HG02610 (cell line): ENCODE data around the gene UBE2K.
A peak's percentile ranks its signal among the peaks of the same experiment; 100 is the strongest.
"Not testable (repeated sequence)": the region's sequence is repeated elsewhere in the genome, so short reads cannot be mapped to it uniquely, and the experiment has no call there.

Source experiments
- ATAC-seq: cut with Tn5 transposase; IDR thresholded peaks from one replicate; pipeline ENCODE4 v1.9.1; 2021; ENCODE audit warnings: mild to moderate bottlenecking, moderate library complexity; ENCODE audit not compliant: unreplicated experiment

Gene UBE2K, protein sequence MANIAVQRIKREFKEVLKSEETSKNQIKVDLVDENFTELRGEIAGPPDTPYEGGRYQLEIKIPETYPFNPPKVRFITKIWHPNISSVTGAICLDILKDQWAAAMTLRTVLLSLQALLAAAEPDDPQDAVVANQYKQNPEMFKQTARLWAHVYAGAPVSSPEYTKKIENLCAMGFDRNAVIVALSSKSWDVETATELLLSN

DNA sequence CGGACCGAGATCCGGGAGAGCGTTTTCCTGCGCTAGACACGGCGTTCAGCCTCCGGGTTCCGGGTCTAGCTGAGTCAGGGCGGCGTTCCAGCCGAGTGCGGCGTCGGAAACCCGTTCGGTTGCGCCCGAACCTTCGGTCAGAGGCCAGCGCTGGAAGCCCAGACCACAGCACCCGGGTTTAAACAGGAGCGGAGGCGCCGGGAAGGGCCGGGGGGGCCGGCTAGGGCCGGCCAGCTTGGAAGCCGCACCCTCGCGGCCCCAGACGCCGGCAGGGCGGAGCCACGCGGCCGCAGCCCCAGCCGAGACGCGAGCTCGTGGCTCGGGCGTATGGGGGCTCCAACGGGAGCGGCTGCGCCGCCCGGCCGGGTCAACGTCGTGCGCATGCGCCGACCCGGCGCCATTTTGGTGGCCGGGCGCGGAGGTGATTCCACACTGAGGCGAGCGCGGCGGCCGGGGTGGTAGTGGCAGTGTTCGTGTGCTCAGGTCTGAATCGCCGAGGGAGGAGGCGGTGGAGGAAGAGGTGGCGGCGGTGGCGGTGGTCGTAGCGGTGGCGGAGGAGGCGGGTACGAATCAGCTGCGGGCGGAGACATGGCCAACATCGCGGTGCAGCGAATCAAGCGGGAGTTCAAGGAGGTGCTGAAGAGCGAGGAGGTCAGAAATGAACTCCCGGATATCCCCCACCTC lies at the start of gene UBE2K:
Gene UBE2K (plus strand): TSS at position 397 of the 684 bp plus-strand sequence. CDS start 192 bp downstream, at position 589.
- ATAC-seq: peak; percentile 95

DNA sequence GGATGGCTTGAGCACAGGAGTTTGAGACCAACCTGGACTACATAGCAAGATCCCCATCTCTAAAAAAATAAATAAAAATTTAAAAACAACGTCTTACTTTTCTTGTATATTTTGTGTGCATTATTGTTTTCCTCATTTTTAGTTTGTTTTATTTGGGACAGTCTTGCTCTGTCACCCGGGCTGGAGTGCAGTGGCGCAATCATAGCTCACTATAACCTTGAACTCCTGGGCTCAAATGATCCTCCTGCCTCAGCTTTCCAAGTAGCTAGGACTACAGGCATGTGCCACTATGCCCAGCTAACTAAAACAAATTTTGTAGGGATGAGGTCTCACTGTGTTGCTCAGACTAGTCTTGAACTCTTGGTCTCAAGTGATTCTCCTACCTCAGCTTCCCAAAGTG lies 49.7 kb upstream of the UBE2K start:
- no peak for ATAC-seq

DNA sequence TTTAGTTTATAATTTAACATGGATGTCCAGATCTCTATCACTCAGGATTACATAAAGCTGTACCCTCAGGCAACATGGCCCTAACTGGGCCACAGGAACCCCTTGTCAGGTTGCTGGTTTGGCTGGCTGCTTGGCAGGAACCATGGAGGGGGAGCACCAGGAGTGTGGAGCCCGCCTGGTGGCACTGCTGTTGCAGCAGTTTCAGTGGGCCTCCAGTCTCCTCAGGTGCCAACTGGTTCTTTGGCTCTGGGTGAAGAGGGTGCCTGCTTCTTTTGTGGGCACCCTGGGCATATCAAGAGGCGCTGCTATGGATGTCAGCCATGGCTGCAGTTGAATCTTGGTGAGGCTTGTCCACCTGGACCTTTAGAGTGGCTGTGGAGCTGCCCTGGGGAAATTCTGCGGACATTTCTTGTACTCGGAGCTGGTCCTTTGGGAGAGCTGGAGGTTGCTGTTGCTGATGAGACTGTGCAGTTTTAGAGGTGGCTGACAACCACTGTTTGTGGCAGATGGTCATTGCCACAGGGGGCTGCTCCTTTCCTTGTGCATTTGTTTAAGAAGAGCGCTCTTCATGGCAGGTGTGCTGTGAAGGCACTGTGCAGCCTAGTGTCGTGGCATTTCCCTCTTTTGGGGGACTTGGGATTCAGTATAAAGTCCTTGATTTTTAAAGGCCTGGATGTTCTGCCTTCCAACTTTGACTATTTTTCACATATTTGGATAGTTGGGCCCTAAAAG lies 48.9 kb upstream of the UBE2K start:
- ATAC-seq: no peak

DNA sequence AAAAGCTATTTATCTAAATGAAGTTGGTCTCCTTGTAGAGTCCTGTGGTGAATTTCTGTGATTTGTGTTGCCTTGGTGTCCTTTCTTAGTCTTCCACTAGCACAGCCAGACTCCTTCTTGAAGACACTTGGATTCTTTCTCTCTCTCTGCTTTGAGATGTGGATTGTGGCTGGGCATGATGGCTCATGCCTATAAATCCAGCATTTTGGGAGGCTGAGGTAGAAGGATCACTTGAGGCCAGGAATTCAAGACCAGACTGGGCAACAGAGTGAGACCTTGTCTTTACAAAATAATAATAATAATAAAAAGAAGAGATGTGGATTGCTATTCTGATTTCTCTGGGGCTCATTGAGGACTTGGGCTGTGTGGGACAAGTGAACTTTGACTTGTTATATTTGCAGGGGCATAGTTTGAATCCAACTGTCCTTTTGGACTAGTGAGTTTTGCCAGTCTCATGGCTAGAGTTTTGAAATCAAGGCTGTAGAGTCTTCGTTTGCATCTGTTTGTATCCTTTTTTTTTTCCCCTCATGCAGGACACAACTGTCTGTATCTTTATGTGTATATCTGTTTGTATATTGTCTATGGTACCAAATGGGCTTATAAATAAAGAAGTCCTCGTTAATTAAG lies 48.2 kb upstream of the UBE2K start:
- ATAC-seq: no peak

DNA sequence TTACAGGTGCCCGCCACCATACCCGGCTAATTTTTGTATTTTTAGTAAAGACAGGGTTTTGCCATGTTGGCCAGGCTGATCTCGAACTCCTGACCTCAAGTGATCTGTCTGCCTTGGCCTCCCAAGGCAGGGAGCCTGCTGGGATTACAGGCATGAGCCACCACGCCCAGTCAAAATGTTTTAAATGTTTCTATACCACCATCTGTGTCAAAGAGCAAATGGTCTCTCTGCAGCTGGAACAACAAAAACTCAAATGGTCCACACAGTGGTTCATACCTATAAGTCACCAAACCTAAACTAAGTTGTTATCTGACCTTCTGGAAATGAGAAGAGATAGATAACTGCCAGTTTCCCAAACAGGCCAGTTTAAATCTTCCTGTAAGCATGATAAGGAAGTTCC lies 46.4 kb upstream of the UBE2K start:
- not testable (repeated sequence) for ATAC-seq

DNA sequence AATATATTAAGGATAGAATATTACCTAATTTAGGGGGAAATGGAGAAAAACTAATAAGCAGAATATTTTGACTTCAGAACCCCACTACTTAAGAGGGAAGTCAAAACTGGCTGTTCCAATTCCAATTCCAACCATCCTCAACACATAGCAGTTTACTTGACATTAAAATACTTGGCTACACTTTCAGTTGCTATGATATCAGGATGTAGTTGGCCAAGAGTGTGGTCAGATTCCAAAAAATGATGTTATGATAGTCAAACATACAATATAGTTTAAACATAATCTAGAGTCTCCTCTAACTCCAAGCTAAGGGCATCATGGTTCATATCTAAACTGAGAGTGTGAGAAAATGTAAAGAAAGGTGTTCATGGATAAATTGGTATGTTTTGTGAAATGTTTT lies 42.7 kb upstream of the UBE2K start:
- no peak for ATAC-seq

DNA sequence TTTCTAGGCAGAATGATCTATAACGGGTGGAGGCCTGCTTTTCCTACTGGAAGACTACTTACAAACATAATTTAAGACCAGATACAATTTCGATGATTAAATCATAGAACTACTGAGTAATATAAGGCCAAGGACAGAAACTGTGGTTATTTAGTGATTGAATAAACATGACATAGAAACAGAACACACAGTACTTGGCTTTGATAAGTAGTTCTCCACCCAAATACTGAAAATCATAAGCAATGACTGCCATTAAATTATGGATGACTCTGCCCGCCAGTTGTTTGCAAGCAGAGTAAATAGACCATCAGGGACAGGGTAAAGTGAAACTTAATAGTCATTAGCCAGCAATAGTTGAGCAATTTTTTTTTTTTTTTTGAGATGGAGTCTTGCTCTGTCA lies 42.1 kb upstream of the UBE2K start:
- peak; percentile 63 for ATAC-seq

DNA sequence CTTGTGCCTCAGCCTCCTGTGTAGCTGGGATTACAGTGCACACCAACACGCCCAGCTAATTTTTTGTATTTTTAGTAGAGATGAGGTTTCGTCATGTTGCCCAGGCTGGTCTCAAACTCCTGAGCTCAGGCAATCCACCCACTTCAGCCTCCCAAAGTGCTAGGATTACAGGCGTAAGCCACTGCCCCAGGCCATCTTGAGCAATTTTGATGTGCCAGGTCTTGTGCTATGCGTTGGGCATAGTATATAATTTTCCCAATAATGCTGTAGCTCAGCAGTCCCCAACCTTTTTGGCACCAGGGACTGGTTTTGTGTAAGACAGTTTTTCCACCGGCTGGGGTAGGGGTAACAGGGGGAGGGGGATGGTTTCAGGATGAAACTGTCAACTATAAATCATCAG lies 41.3 kb upstream of the UBE2K start:
- ATAC-seq: not testable (repeated sequence)

DNA sequence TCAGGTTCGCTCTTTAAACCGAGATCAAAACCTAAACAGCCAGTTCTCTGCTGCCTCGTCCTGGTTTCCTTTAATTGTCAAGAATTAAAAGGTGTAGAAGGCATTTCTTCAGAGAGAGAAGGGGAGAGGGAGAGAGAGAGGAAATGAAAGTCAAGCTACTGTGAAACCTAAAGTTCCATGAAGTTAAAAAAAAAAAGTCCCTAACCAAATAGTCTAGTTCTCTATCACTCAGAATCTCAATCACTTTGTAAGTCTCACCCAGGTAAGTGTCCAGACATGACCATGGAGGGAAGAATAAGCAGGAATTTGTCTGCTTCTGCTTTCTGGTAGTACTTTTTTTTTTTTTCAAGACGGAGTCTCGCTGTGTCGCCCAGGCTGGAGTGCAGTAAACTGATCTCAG lies 40.5 kb upstream of the UBE2K start:
- ATAC-seq: peak; percentile 83

DNA sequence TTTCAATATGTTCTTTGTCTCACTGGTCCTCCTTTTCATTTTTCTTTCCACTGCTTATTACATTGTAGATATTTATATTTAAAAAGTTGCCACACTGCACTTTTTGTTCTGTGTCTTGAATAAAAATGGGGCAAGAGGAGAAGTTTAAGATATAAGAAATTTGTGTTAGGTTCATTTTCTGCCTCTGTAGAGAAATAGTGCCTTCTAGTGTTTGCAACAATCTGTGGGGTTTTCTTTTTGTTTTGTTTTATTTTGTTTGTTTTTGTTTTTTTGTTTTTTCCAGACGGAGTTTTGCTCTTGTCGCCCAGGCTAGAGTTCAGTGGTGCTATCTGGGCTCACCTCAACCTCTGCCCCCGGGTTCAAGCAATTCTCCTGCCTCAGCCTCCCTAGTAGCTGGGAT lies 39.2 kb upstream of the UBE2K start:
- no peak for ATAC-seq

DNA sequence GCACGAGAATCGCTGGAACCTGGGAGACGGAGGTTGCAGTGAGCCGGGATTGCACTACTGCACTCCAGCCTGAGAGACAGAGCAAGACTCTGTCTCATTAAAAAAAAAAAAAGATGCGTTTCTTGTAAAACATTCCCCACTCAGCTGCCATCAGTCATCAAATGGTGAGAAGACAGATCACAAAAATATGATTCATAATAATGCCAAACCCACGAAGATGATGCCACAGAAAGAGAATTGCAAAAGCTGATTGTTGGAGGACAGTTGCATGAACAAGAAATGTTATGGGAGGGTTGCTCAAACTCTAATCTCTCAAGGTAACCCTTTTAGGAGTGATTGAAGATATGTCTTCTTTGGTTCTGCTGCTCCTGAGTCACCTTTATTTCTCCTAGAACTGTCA lies 37.9 kb upstream of the UBE2K start:
- no peak for ATAC-seq

DNA sequence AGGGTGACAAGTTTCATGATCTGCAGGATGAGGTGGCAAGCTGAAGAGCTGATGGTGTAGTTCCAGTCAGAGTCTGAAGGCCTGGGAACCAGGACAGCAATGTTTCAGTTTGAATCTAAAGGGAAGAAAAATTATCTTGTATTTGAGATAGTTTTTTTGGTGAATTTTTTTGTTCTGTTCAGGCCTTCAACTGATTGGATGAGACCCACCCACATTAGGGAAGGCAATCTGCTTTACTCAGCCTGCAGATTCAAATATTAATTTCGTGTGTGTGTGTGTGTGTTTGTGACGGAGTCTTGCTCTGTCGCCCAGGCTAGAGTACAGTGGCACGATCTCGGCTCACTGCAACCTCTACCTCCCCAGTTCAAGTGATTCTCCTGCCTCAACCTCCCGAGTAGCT lies 37.2 kb upstream of the UBE2K start:
- ATAC-seq: no peak

DNA sequence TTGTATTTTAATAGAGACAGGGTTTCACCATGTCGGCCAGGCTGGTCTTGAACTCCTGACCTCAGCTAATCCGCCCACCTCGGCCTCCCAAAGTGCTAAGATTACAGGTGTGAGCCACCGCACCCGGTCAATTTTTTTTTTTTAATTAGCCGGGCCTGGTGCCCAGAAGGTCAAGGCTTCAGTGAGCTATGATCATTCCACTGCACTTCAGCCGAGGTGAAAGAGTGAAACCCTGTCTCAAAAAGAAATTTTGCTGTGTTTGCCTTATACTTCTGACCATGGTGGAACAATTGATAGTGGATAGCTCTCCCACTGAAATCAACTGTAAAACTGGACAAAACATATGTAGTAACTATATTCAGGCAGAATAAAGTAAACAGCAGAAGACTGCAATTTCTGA lies 35.3 kb upstream of the UBE2K start:
- no peak for ATAC-seq

DNA sequence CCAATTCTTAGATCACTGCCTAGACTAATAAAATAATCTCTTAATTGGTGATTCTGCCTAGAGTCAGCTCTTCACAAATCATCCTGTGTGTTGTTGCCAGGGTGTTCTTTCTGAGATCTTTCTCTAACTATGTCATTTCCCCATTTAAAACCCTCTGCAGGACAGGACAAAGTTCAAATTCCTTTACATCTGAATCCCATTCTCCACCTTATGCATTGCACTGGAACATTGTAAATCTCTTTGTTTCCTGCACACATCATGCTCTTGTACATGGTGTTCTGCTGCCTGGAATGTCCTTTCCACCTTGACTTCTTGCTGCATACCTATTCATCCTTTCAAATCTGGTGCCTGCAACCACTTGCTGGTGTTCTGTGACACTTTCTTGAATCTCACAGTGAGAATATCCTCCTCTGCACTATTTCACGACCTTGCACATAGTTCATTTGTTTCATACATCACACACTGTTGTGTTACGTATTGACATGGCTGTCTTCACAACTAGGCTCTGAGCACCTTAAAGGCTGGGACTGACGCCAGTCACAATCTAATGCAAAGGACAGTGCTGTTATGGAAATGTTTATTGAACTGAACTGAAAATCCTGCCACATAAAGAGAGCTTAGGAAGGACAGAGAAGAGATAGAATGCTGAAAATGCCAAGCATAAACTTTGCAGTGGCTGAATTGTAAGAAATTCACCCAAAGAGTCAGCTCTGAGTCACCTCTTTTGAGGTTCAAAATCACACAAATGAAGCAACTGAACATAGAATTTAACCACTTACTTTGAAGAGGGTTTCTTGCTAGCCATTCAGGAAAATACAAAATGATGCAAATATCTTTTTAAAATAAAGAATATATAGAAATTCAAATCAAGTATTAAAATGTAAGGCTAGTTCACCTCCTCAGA lies 32.9 kb upstream of the UBE2K start:
- ATAC-seq: no peak

DNA sequence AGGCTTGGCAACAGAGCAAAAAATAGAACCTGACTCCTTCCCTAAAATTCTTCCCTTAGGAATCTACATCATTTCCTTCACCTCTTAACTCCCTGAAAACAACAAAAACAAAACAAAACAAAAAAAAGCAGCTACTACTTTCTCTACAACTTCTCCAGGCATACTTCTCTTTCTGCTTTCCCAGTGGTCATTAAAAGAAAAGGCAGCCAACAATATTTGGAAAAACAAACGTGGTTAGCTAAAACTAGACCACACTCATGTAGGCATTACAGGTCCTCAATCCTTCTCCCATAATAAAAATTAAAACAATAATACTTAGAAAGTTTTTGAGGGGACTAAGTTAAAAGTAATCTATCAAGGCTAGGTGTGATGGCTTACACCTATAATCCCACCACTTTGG lies 30.2 kb upstream of the UBE2K start:
- no peak for ATAC-seq

DNA sequence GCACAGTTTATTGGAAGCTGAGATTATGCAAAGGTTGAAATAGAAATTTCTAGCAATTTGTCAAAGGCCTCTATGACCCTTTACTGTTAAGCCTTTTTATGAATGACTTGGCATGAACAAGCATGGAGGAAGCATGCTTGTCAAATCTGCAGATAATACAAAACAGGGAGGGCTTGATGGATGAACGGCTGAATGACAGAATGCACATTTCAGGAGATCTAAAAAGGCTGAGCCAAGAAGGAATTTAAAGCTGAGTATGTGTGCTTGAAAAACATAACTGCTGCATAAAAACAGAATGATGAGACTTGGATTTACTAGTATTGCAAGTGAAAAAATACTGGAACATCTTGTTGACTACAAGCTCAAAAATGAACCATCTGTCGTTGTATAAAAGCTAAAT lies 29.0 kb upstream of the UBE2K start:
- no peak for ATAC-seq

DNA sequence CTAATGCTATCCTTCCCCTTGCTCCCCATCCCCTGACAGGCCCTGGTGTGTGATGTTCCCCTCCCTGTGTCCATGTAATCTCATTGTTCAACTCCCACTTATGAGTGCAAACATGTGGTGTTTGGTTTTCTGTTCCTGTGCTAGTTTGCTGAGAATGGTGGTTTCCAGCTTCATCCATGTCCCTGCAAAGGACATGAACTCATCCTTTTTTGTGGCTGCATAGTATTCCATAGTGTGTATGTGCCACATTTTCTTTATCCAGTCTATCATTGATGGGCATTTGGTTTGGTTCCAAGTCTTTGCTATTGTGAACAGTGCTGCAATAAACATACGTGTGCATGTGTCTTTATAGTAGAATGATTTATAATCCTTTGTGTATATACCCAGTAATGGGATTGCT lies 27.6 kb upstream of the UBE2K start:
- ATAC-seq: not testable (repeated sequence)

DNA sequence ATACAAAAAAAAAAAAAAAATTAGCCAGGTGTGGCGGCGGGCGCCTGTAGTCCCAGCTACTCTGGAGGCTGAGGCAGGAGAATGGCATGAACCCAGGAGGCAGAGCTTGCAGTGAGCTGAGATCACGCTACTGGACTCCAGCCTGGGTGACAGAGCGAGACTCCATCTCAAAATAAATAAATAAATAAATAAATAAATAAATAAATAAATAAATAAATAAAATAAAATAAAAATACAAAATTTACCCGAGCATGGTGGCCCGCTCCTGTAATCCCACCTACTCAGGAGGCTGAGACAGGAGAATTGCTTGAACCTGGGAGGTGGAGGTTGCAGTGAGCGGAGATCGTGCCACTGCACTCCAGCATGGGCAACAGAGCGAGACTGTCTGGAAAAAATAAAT lies 22.3 kb upstream of the UBE2K start:
- ATAC-seq: not testable (repeated sequence)

DNA sequence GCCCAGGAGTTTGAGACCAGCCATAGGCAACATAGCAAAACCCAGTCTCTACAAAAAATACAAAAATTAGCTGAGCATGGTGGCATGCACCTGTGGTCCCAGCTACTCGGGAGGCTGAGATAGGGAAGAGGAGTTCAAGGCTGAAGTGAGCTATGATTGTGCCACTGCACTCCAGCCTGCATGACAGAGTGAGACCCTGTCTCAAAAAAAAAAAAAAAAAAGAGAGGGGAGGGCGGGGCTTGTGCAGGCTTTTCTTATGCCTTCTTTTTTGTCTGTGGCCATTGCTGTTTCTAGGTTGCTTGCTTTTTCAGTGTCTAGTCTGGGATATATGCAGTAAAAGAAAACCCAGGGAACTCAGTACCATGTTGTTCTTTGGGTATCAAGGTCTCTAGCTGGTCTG lies 16.9 kb upstream of the UBE2K start:
- not testable (repeated sequence) for ATAC-seq

DNA sequence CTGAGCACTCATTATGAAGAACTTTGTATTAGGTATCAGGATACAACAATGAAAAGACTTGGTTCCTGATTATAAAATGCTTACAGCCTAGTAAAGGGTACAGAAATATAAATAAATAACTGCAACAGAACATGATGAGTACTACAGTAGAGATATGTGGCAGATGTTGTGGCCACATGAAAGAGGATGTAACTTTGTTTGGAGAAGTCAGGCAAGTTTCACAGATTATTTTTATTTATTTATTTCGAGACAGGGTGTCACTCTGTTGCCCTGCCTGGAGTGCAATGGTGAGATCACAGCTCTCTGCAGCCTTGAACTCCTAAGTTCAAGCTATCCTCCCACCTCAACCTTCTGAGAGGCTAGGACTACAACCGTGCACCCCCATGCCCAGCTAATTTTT lies 15.8 kb upstream of the UBE2K start:
- ATAC-seq: peak; percentile 78

DNA sequence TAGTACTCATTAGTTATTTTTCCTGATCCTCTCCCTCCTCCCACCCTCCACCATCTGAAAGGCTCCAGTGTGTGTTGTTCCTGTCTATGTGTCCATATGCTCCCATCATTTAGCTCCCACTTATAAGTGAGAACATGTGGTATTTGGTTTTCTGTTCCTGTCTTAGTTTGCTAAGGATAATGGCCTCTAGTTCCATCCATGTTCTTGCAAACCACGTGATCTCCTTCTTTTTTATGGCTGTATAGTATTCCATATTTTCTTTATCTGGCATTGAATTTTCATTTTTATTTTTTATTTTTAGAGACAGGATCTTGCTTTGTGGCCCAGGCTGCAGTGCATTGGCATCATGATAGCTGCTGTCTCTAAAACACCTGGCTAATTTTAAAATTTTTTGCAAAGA lies 11.9 kb upstream of the UBE2K start:
- no peak for ATAC-seq
